ENCODE measurements around the gene CNTNAP2. TPM values are rescaled to one million over a fixed set of nuclear protein-coding genes. Genes with fewer than 3 reads are reported as not detected.
A peak's percentile ranks its signal among the peaks of the same experiment; 100 is the strongest.

CNTNAP2 gene
- total RNA-seq, 6 experiments from 2014 or later: 1.8 to 8.1 (median 3.9) TPM

DNA sequence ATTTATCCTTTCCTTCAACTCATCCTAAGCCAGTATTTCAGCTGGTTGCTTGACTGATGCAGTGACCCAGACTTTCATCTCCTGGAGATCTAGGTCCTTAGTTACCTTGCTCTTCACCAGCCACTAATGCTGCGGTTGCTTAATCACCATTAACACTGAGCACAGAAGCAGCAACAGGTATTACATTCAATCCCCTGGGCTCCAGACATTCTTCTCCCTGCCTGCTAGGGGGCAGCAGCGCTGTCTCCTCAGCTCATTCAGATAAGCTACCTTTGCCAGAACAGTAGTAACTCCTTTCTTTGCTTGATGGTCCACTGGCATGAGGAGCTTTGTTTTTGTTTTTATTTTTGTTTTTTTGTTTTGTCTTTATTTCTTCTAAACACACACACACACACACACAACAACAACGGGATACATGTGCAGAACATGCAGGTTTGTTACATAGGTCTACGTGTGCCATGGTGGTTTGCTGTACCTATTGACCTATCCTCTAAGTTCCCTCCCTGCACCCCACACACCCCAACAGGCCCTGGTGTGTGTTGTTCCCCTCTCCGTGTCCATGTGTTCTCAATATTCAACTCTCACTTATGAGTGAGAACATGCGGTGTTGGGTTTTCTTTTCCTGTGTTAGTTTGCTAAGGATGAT lies 1430.8 kb downstream of the CNTNAP2 start:
- DNase-seq: peak in 2 of 3 donors; percentile 29 to 48
- Histone ChIP-seq H3K36me3 (no peaks in the 10 kb centered on the region), H3K27ac (no peak overlapping the region), H3K27me3 (no peaks in the 10 kb centered on the region), H3K4me3 (no peak overlapping the region), H3K4me1 (no peaks in the 10 kb centered on the region), H3K9me3 (no peaks in the 10 kb centered on the region)
- WGBS (ENCODE audit: insufficient coverage, low coverage, low lambda C conversion rate, missing lambda C conversion rate): 51% methylated on average over 6 of the region's 6 CpGs
- peak; percentile 68 to 88 (median 68) for ATAC-seq
- intact Hi-C loops (cut with DNase I): no loop called here
- TF ChIP-seq, protein P1, sequence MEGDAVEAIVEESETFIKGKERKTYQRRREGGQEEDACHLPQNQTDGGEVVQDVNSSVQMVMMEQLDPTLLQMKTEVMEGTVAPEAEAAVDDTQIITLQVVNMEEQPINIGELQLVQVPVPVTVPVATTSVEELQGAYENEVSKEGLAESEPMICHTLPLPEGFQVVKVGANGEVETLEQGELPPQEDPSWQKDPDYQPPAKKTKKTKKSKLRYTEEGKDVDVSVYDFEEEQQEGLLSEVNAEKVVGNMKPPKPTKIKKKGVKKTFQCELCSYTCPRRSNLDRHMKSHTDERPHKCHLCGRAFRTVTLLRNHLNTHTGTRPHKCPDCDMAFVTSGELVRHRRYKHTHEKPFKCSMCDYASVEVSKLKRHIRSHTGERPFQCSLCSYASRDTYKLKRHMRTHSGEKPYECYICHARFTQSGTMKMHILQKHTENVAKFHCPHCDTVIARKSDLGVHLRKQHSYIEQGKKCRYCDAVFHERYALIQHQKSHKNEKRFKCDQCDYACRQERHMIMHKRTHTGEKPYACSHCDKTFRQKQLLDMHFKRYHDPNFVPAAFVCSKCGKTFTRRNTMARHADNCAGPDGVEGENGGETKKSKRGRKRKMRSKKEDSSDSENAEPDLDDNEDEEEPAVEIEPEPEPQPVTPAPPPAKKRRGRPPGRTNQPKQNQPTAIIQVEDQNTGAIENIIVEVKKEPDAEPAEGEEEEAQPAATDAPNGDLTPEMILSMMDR (IDR thresholded peaks at IDR 0.05): peak; percentile 24 to 60 (median 31)
- no peak for TF ChIP-seq POLR2A (IDR thresholded peaks at IDR 0.05)

DNA sequence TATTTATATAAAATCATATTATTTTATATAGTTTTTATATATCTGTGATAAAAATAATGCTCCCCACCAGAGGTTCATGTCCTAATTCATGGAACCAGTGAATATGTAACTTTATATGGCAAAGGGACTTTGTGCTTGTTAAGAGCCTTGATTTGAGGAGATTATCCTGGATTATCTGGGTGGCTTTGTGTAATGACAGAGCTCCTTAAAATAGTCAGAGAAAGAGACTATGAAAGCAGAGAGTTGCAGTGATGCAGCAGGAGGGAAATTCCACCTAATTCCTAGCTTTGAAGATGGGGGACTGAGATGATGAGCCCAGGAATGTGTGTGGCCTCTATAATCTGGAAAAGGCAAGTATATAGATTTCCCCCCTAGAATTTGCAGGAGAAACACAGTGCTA lies 1439.7 kb downstream of the CNTNAP2 start:
- no peaks in the 10 kb centered on the region for H3K27me3 ChIP-seq
- DNase-seq (no peak), ATAC-seq (no peak)
- H3K27ac ChIP-seq: no peak overlapping the region
- no peaks in the 10 kb centered on the region for H3K4me1 ChIP-seq
- TF ChIP-seq, protein P1 (IDR thresholded peaks at IDR 0.05): no peak
- TF ChIP-seq POLR2A (IDR thresholded peaks at IDR 0.05): no peak
- H3K36me3 ChIP-seq: no peaks in the 10 kb centered on the region
- intact Hi-C loops (cut with DNase I): no loop called here
- no peak overlapping the region for H3K4me3 ChIP-seq
- no peaks in the 10 kb centered on the region for H3K9me3 ChIP-seq

DNA sequence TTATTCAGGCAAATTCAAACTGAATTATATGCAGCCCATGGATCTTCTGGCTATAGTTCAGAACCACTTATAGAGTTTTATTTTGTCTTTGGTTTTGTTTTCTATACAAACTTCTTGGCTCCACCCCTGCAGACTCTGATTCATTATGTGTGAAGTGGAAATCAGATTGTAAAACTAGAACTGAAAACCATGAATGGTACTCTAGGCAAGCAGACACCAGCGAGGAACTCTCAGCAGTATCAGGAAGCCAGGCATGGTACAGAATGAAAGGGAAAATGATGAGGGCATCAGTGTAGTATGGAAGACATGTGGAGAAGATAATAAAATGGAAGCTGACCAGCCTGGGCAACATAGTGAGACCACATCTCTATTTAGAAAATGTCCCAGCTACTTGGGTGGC lies 1447.1 kb downstream of the CNTNAP2 start:
- Histone ChIP-seq H3K4me1 (no peaks in the 10 kb centered on the region), H3K4me3 (no peak overlapping the region), H3K27me3 (no peaks in the 10 kb centered on the region), H3K9me3 (no peaks in the 10 kb centered on the region), H3K27ac (no peak overlapping the region), H3K36me3 (no peaks in the 10 kb centered on the region)
- TF ChIP-seq, protein P1 (IDR thresholded peaks at IDR 0.05): no peak
- TF ChIP-seq POLR2A (IDR thresholded peaks at IDR 0.05): no peak
- DNase-seq (no peak), ATAC-seq (no peak)
- WGBS (ENCODE audit: insufficient coverage, low coverage, low lambda C conversion rate, missing lambda C conversion rate): 40% methylated on average over 1 of the region's 1 CpG
- intact Hi-C loops (cut with DNase I): no loop called here

DNA sequence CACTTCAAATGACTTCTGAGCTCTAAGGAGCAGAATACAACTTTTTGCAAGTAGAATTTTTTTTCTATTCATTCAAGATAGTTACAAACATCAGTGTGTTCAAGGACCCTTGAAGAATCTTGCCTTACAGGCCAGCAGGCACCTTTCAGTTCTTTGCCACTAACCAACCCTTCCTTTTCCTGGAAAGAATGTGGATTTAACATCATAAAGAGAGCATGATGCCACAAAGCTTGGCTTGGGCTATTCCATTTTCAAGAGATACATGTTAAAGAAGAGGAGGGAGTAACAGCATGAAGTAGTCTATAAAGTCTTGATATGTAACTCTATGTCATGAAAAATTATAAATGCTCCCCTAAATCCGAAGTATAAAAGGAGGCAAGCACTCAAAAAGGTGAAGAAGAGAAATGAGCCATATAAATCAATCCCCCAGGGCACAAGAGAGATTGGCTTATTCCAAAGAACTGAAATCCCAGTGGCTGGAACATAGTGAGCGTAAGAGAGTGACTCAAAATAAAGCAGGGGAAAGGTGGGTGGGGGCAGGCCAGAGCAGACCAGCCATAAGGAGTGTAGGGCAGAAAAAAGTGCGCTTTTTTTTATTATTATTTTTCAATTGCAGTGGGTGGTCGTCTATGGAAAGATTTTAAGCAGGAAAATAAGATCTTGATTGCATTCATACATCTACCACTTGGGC lies 1448.3 kb downstream of the CNTNAP2 start:
- no peaks in the 10 kb centered on the region for H3K4me1 ChIP-seq
- H3K27me3 ChIP-seq: no peaks in the 10 kb centered on the region
- intact Hi-C loops (cut with DNase I): no loop called here
- no peak for TF ChIP-seq POLR2A (IDR thresholded peaks at IDR 0.05)
- TF ChIP-seq, protein P1 (IDR thresholded peaks at IDR 0.05): no peak
- DNase-seq: no peak
- no peaks in the 10 kb centered on the region for H3K36me3 ChIP-seq
- H3K4me3 ChIP-seq: no peak overlapping the region
- no peaks in the 10 kb centered on the region for H3K9me3 ChIP-seq
- WGBS (ENCODE audit: insufficient coverage, low coverage, low lambda C conversion rate, missing lambda C conversion rate): 33% methylated on average over 4 of the region's 4 CpGs
- no peak overlapping the region for H3K27ac ChIP-seq
- no peak for ATAC-seq
